Skeletal muscle cell (primary cell): Measurements from ENCODE around the gene KIAA0825.

Experiments used
- DNase-seq: peaks from one replicate; pipeline ENCODE4 v3.0.0-alpha.2; 2010; ENCODE audit warnings: low read depth
- H3K4me3 ChIP-seq: 2 replicates; pipeline ENCODE4 v1.5.1; 2011; ENCODE audit warnings: low read depth, mild to moderate bottlenecking, control low read depth, low read length, moderate library complexity

KIAA0825 gene

DNA sequence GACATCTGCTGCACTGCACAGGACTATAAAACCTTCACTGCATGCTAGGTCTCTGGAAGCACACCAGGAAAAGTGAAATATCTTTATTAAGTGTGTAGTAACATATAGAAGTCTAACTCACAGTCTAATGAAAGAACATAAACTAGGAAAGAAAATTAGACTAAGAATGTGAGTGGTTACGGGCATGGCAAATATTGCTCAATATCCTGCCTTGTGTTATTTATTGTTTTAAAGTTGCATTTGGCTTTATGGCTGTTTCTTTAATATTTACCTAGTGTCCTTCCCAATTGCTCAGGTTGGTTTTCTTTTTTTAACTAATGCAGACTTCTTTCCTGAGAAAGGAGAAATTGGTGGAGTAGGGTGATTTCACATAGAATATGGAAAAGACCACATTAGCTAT, 342.4 kb downstream of the KIAA0825 start:
- H3K4me3 ChIP-seq = no peak overlapping the region
- no peak for DNase-seq

DNA sequence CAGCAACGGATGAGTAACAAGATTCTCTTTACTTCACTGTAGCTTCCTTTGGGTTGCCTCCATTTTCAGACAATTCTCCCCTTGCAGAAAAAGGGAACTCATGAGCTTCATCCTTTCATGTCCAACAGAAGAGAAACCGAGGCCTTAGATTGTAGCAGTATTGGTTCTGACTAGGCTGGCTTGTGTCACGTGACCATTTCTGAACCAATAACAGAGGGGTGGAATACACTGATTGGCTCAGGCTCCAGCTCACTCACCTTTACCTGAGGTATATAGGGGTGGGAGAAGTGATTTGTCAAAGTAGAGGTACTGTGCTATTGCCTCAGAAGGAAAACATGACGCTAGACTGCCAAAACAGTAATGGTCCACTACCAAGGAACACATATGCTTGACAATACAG, 343.7 kb downstream of the KIAA0825 start:
- no peak overlapping the region for H3K4me3 ChIP-seq
- no peak for DNase-seq

GRCh38 chr5:94268226-94268625, 350.2 kb downstream of the KIAA0825 start:
- no peak overlapping the region for H3K4me3 ChIP-seq
- no peak for DNase-seq

DNA sequence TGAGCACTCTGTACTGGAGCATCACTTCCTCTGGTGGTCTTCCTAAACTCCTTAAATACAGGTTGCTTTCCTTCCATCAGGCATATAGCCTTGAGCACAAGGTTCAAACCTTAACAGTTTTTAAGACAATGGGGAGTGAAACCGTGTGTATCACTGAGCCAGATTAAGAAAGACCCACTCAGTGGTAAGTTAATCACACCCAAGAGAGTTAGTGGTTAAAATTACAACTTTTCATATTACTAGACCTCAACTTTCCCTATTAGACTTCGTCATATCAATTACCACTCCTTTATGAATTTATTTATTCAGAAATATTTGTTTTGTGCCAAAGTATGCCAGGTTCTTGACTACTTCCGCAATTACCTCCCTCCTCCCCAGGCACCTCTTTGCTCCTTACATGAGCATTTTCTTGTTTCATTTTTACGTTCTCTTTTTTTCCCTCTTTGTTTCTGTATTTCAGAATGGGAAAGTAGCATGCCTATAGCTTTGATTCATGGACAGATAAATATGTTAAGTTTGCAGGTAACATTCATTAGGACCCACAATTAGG, 351.0 kb downstream of the KIAA0825 start:
- no peak overlapping the region for H3K4me3 ChIP-seq
- DNase-seq = no peak

GRCh38 chr5:94266170-94266569, 352.2 kb downstream of the KIAA0825 start:
- H3K4me3 ChIP-seq = no peak overlapping the region
- DNase-seq = no peak

GRCh38 chr5:94263068-94263467, 355.3 kb downstream of the KIAA0825 start:
- no peak for DNase-seq

GRCh38 chr5:94260096-94260495, 358.3 kb downstream of the KIAA0825 start:
- DNase-seq = no peak
- no peak overlapping the region for H3K4me3 ChIP-seq

More at GRCh38 chr5:94263068-94263467, 355.3 kb downstream of the KIAA0825 start:
- no peak overlapping the region for H3K4me3 ChIP-seq

- H3K4me3 ChIP-seq = no peak overlapping the region
- no peak for DNase-seq
These were observed 364.2 kb downstream of the KIAA0825 start for GRCh38 chr5:94254214-94254613.

GRCh38 chr5:94250985-94251384, 367.4 kb downstream of the KIAA0825 start:
- no peak for DNase-seq
- H3K4me3 ChIP-seq = no peak overlapping the region

- no peak overlapping the region for H3K4me3 ChIP-seq
- DNase-seq = no peak
These were observed 369.0 kb downstream of the KIAA0825 start for GRCh38 chr5:94249430-94249829.

DNA sequence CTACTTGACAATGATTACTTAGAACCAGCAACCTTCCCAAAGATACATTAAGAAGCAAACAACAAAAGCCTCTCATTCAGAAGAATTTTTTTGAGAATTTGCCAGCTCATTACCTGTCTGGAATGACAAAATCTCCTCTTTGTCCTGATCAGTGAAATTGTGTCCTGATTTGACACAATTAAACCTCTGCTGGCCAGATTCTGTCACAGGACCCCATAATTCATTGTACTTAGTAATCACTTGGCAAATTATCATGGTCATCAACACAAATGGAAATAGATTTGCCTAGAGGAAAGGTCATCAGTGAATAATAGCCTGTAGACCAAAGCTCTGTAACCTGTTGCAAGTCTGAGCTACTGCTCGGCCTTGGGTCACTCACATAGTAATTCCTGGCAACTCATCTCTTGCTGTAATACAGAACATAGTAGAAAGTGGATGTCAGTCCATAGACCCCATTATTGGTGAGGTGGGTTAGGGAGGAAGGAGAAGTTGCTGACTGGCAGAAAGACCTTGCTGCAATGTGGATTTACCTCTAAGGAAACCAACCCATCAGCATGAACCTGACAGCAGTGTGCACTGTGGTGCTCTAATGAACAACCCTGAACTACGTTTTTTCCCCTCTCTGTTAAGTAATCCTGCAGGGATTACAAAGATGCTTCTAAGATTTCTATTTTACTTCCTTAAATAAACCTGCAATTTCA, 370.1 kb downstream of the KIAA0825 start:
- H3K4me3 ChIP-seq = no peak overlapping the region
- no peak for DNase-seq

- H3K4me3 ChIP-seq = no peak overlapping the region
- DNase-seq = no peak
These were observed 372.8 kb downstream of the KIAA0825 start for GRCh38 chr5:94245608-94246007.

DNA sequence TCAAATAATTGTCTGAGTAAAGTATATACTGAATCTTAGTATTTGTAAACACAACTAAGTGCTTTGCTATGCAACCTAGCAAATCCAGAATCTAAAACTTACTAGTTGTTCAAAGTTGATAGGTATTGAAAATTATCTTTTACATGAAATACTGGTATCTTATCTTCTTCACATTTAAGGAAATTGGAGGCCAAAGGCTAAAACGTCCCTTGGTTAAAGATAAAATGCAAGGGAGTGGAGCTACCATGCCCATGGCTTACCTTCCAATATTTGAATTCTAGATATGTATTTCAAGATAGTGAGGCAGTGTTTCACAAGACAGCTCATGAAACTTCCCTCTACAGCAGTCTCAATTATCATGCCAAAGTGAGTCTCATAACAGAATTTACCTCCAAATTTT, 373.5 kb downstream of the KIAA0825 start:
- no peak for DNase-seq
- H3K4me3 ChIP-seq = no peak overlapping the region

- no peak overlapping the region for H3K4me3 ChIP-seq
- DNase-seq = no peak
These were observed 374.8 kb downstream of the KIAA0825 start for GRCh38 chr5:94243612-94244011.

DNA sequence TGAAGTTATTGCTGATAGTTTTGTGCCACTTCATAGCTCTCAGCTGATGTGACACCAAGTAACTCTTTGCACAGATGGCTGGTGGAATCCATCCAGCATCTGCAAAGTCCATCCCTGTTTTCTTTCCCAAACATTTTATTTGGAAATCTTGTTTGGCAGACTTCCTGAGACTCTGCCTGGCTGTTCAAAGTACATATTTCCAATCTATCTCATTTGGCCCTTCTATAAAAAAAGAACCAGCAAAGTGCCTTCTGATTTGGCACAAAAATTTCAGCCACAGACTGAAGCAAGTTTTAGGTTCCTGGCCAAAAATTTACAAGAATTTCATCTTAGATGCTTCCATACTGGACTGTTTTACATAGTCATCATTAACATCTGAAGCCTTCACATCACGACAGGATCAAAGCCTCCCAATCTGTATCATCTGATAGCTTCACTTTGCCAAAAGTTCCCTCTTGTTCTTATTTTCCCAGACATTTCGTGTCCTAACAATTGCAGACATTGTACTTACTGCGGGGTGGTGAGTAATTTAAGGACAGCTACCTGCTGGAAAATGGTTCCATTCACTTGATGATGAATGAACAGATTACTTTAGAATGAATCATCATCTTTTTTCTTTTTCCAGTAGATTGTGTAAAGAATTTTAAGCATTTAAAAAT, 377.3 kb downstream of the KIAA0825 start:
- no peak for DNase-seq
- no peak overlapping the region for H3K4me3 ChIP-seq

- no peak overlapping the region for H3K4me3 ChIP-seq
- DNase-seq = no peak
These were observed 377.8 kb downstream of the KIAA0825 start for GRCh38 chr5:94240596-94240992.

DNA sequence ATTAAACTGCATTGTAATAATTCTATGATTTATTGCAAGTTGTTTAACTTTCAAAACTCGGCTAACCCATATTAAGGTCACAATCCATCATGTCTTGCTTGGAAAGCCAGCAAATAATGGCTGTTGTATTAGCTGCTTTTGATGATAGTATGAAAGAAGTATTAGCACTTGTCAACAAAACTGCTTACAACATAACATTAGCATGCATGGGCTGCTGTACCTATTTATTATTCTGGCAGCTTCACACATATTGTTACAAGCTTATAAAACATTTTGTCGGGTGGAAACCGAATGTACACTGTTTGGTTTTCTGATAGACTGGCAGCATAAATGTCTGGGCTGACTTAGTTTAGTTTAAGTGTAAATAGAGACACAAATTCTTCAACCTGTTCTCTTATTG, 378.3 kb downstream of the KIAA0825 start:
- H3K4me3 ChIP-seq = no peak overlapping the region
- DNase-seq = no peak

DNA sequence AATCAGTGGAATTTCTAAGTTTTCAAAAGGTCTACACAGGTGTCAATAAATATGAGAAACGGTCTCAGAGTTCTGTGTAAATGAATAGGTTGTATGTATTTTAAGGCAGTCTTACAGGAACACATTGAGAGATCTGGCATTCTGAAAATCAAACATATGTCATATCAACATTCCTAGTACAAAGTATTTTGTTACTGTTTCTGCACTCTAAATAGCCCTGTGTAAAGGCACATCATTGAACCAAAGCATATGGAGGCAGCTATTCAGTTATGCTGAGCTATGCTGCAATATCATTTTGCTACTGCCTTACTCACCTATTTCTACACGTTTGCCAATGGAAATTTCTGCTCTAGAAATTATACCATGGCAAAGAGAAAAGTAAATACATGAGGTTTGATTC, 379.1 kb downstream of the KIAA0825 start:
- no peak for DNase-seq
- H3K4me3 ChIP-seq = no peak overlapping the region

- no peak overlapping the region for H3K4me3 ChIP-seq
- no peak for DNase-seq
These were observed 383.4 kb downstream of the KIAA0825 start for GRCh38 chr5:94234987-94235386.

DNA sequence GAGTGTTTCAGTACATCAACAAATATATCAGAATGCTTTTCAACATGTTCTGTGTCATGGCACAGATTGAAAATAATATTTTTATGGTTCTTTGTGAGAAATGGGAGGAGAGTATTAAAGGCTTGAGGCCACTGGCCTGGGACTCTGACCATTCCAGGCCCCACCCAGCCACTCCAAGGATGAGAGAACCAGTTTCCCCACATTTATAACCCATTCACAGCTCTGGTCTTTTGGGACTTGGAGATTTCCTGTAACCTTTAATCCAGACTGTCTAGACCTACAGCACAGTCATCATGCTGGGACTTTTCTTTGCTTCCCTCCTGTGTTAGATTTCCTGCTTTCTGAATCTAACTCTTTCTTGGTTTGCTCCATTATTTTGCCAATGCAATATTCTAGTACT, 389.6 kb downstream of the KIAA0825 start:
- DNase-seq = no peak
- no peak overlapping the region for H3K4me3 ChIP-seq

GRCh38 chr5:94223235-94223634, 395.2 kb downstream of the KIAA0825 start:
- DNase-seq = no peak
- no peak overlapping the region for H3K4me3 ChIP-seq
